ENCODE measurements around the gene SRRD. TPM values are rescaled to one million over a fixed set of nuclear protein-coding genes. Genes with fewer than 3 reads are reported as not detected.

The SRRD gene
- total and polyA plus RNA-seq, 2 of the 8 experiments (the other 6 are each of a cell fraction or from before 2014, with no cell fraction given) = 17.1 to 25.3 TPM

GRCh38 chr22:26483439-26484359 is at the start of gene SRRD, which contains the start of gene HPS4 (continued):
- peak; percentile 63; the same call in 1 of the 2 replicates for TF ChIP-seq ATF2 (IDR thresholded peaks at IDR 0.05; ENCODE audit: low read length)
- no peak for TF ChIP-seq SP2 (IDR thresholded peaks at IDR 0.05; ENCODE audit: low read length)
- TF ChIP-seq FOSL1 (IDR thresholded peaks at IDR 0.05; ENCODE audit: insufficient read depth, low read depth, low read length) = 0 out of 2 replicates have a peak, but pooled peaks have one; percentile 5
- TF ChIP-seq EZH2 (IDR thresholded peaks at IDR 0.05; ENCODE audit: low read depth, low read length, severe bottlenecking) = no peak
- TF ChIP-seq POLR2A (IDR thresholded peaks at IDR 0.05; ENCODE audit: control extremely low read depth in 1 of 2, low read depth in 2 of 2, low read length in 2 of 2) = peak; percentile 64 to 92
- no peak for TF ChIP-seq NRF1 (IDR thresholded peaks at IDR 0.05; ENCODE audit: low read depth, low read length)
- peak; percentile 97 for TF ChIP-seq RBBP5 (IDR thresholded peaks at IDR 0.05; ENCODE audit: borderline replicate concordance, low read depth, low read length)
- TF ChIP-seq KDM1A (IDR thresholded peaks at IDR 0.05; ENCODE audit: borderline replicate concordance, low read length) = peak; percentile 100
- peak; percentile 66; the same call in 1 of the 2 replicates for TF ChIP-seq TEAD4 (IDR thresholded peaks at IDR 0.05; ENCODE audit: low read depth, low read length)
- peak; percentile 87 for TF ChIP-seq MAX (IDR thresholded peaks at IDR 0.05)
- TF ChIP-seq TBP (IDR thresholded peaks at IDR 0.05; ENCODE audit: low read depth, low read length) = peak; percentile 84; the same call in 1 of the 2 replicates
- TF ChIP-seq SIRT6 (IDR thresholded peaks at IDR 0.05; ENCODE audit: low read length) = no peak
- no peak for TF ChIP-seq CTBP2 (IDR thresholded peaks at IDR 0.05; ENCODE audit: borderline replicate concordance, insufficient read depth, insufficient read length, low read length)
- no peak for TF ChIP-seq E2F6 (IDR thresholded peaks at IDR 0.05)
- TF ChIP-seq JUND (IDR thresholded peaks at IDR 0.05; ENCODE audit: low read length) = peak; percentile 69; the same call in 1 of the 2 replicates
- no peak for TF ChIP-seq CBX5 (IDR thresholded peaks at IDR 0.05; ENCODE audit: low read depth, low read length)
- peak; percentile 85 to 93; a peak in 3 of 4 replicates for TF ChIP-seq SIN3A (conservative IDR thresholded peaks at IDR 0.05 in 1 of 2, IDR thresholded peaks at IDR 0.05 in 1 of 2; ENCODE audit: low read depth in 1 of 2, low read length in 2 of 2)
- peak; percentile 100 for TF ChIP-seq KDM4A (IDR thresholded peaks at IDR 0.05; ENCODE audit: low read depth, low read length, severe bottlenecking)
- peak; percentile 80 for TF ChIP-seq USF2 (IDR thresholded peaks at IDR 0.05; ENCODE audit: low read length)
